Hippocampal formation (tissue), 2 donors: Measurements from ENCODE around the gene PLEKHA6.
A peak's percentile ranks its signal among the peaks of the same experiment; 100 is the strongest.

Source experiments
- DNase-seq, 2 donors: peaks; one replicate each; lab custom pipeline; 2025; lab: John Stamatoyannopoulos, UW

The PLEKHA6 gene

GRCh38 chr1:204216880-204217647, 142.7 kb downstream of the PLEKHA6 start:
- DNase-seq = no peak

GRCh38 chr1:204216236-204216635, 143.5 kb downstream of the PLEKHA6 start:
- DNase-seq = no peak

- DNase-seq = peak; percentile 50 to 72
Measured at GRCh38 chr1:204213668-204214662, 145.8 kb downstream of the PLEKHA6 start, which contains the start of gene GOLT1A. Gene GOLT1A (minus strand): TSS chr1:204213988. CDS start chr1:204213906, 82 bp downstream.

- no peak for DNase-seq
Measured at GRCh38 chr1:204212715-204213114, 147.0 kb downstream of the PLEKHA6 start.

GRCh38 chr1:204211046-204211445, 148.7 kb downstream of the PLEKHA6 start:
- DNase-seq = no peak

GRCh38 chr1:204207136-204207616, 152.6 kb downstream of the PLEKHA6 start:
- no peak for DNase-seq

GRCh38 chr1:204206121-204206520, 153.6 kb downstream of the PLEKHA6 start:
- no peak for DNase-seq

- DNase-seq = no peak
Measured at GRCh38 chr1:204205486-204205885, 154.2 kb downstream of the PLEKHA6 start.

GRCh38 chr1:204204944-204205343, 154.8 kb downstream of the PLEKHA6 start:
- no peak for DNase-seq

- DNase-seq = no peak
Measured at GRCh38 chr1:204203206-204203767, 156.4 kb downstream of the PLEKHA6 start.

GRCh38 chr1:204202481-204202880, 157.2 kb downstream of the PLEKHA6 start:
- DNase-seq = no peak

GRCh38 chr1:204201348-204202040, 158.2 kb downstream of the PLEKHA6 start:
- DNase-seq = no peak

GRCh38 chr1:204199579-204199978, 160.2 kb downstream of the PLEKHA6 start:
- no peak for DNase-seq

GRCh38 chr1:204198348-204199340, 161.1 kb downstream of the PLEKHA6 start:
- DNase-seq = no peak

- DNase-seq = no peak
Measured at GRCh38 chr1:204197068-204197467, 162.7 kb downstream of the PLEKHA6 start.

- no peak for DNase-seq
Measured at GRCh38 chr1:204196068-204196795, 163.5 kb downstream of the PLEKHA6 start, which contains the start of gene KISS1. Gene KISS1 (minus strand): TSS chr1:204196491. CDS start chr1:204192876, 3,615 bp downstream.

GRCh38 chr1:204194771-204195170, 165.0 kb downstream of the PLEKHA6 start:
- DNase-seq = no peak

GRCh38 chr1:204194080-204194479, 165.6 kb downstream of the PLEKHA6 start:
- no peak for DNase-seq

- DNase-seq = no peak
Measured at GRCh38 chr1:204192589-204193352, 167.0 kb downstream of the PLEKHA6 start.
